SK-N-SH (cell line): ENCODE measurements around the gene CAPN5. TPM values are rescaled to one million over a fixed set of nuclear protein-coding genes. Genes with fewer than 3 reads are reported as not detected.

Experiments
- CTCF ChIA-PET: fragments of 300-600, 350-600 bp; formaldehyde crosslinking; extraction: SDS; loops from one replicate; lab custom pipeline; 2021; lab: Yijun Ruan, JAX
- POLR2A ChIA-PET: fragments of 350-600 bp; sonication (Branson Sonifier 250); formaldehyde crosslinking; extraction: SDS; loops from one replicate; lab custom pipeline; 2020; ENCODE audit warnings: antibody characterized with exemption, inconsistent platforms; lab: Yijun Ruan, JAX
- DNase-seq: peaks from one replicate; pipeline ENCODE4 v3.0.0; 2012
- H2AFZ ChIP-seq: fragments of 200-600 bp; sonication (generic); 2 replicates; pipeline ENCODE4 v1.8.1; 2016; ENCODE audit warnings: antibody characterized with exemption, mild to moderate bottlenecking, low read depth
- H3F3A ChIP-seq: fragments of 200-600 bp; sonication (generic); replicated peaks from 2 replicates; pipeline ENCODE3; 2016; ENCODE audit warnings: antibody characterized with exemption, mild to moderate bottlenecking; ENCODE audit not compliant: insufficient read depth
- H3K27ac ChIP-seq, 2 experiments: fragments of 200-500 bp in 1 of 2; fragments of 200-600 bp in 1 of 2; sonication (Bioruptor generic) in 1 of 2; sonication (generic), shearing (Covaris generic) in 1 of 2; 2 replicates each; pipeline versions ENCODE4 v1.5.1 to v1.6.1; 2014 to 2016; ENCODE audit warnings: low read depth in 2 of 2, inconsistent platforms in 1 of 2, low read length in 1 of 2, mild to moderate bottlenecking in 1 of 2, mixed read lengths in 1 of 2
- H3K27me3 ChIP-seq: fragments of 200-600 bp; sonication (generic), shearing (Covaris generic); 2 replicates; pipeline ENCODE4 v1.6.1; 2016; ENCODE audit warnings: mixed run types; ENCODE audit not compliant: insufficient read depth
- H3K36me3 ChIP-seq, 2 experiments: fragments of 200-500 bp in 1 of 2; fragments of 200-600 bp in 1 of 2; sonication (Bioruptor generic) in 1 of 2; sonication (generic) in 1 of 2; replicated peaks in 1 of 2; 2 replicates each; pipeline versions ENCODE3 to v1.5.1; 2014 to 2016; ENCODE audit warnings: low read length in 1 of 2, mild to moderate bottlenecking in 1 of 2; ENCODE audit not compliant: insufficient read depth in 2 of 2, control insufficient read depth in 1 of 2
- H3K4me1 ChIP-seq, 2 experiments: fragments of 200-500 bp in 1 of 2; fragments of 200-600 bp in 1 of 2; sonication (Bioruptor generic) in 1 of 2; sonication (generic), shearing (Covaris generic) in 1 of 2; 2 replicates each; pipeline versions ENCODE4 v1.5.1 to v1.6.1; 2014 to 2016; ENCODE audit warnings: low read depth in 1 of 2, low read length in 1 of 2, mixed run types in 1 of 2; ENCODE audit not compliant: insufficient read depth in 2 of 2, control insufficient read depth in 1 of 2
- H3K4me2 ChIP-seq: fragments of 200-600 bp; sonication (generic), shearing (Covaris generic); 2 replicates; pipeline ENCODE4 v1.6.1; 2017; ENCODE audit warnings: mixed run types
- H3K4me3 ChIP-seq, 2 experiments: fragments of 200-500 bp in 1 of 2; fragments of 200-600 bp in 1 of 2; sonication (Bioruptor generic) in 1 of 2; sonication (generic), shearing (Covaris generic) in 1 of 2; 2 replicates each; pipeline versions ENCODE4 v1.5.1 to v1.8.1; 2014 to 2016; ENCODE audit warnings: low read depth in 2 of 2, inconsistent platforms in 1 of 2, low read length in 1 of 2, mild to moderate bottlenecking in 1 of 2, mixed read lengths in 1 of 2, moderate library complexity in 1 of 2
- H3K79me2 ChIP-seq: fragments of 200-600 bp; sonication (generic); 2 replicates; pipeline ENCODE4 v1.8.1; 2017; ENCODE audit warnings: mild to moderate bottlenecking; ENCODE audit not compliant: insufficient read depth
- H3K9ac ChIP-seq: fragments of 200-600 bp; sonication (generic); 2 replicates; pipeline ENCODE4 v1.6.1; 2017; ENCODE audit warnings: mixed run types
- H3K9me2 ChIP-seq: fragments of 200-600 bp; sonication (generic); 2 replicates; pipeline ENCODE4 v1.6.1; 2017; ENCODE audit warnings: mixed run types
- H3K9me3 ChIP-seq: fragments of 200-600 bp; sonication (generic); 2 replicates; pipeline ENCODE4 v1.6.1; 2017; ENCODE audit warnings: mixed run types, mild to moderate bottlenecking, moderate library complexity
- H4K20me1 ChIP-seq: fragments of 200-600 bp; sonication (generic); 2 replicates; pipeline ENCODE4 v1.6.1; 2017; ENCODE audit warnings: mild to moderate bottlenecking, mixed run types; ENCODE audit not compliant: insufficient read depth
- CHD2 ChIP-seq: fragments of 150-350 bp; IDR thresholded peaks from 2 replicates; pipeline ENCODE4 v1.6.1; 2018; ENCODE audit warnings: low read length; ENCODE audit not compliant: partially characterized antibody
- ELF1 ChIP-seq: IDR thresholded peaks from 2 replicates; pipeline ENCODE4 v1.4.0; 2012
- EZH2phosphoT487 ChIP-seq: fragments of 200-600 bp; sonication (generic); IDR thresholded peaks from 2 replicates; pipeline ENCODE4 v1.6.1; 2017; ENCODE audit warnings: low read depth, mixed run types, mild to moderate bottlenecking, antibody characterized with exemption, moderate library complexity, borderline replicate concordance
- FOXJ3 ChIP-seq: sonication (generic); formaldehyde crosslinking; IDR thresholded peaks from 2 replicates; pipeline ENCODE4 v1.5.1; 2020; ENCODE audit warnings: mild to moderate bottlenecking, missing genetic modification reagents
- GATA2 ChIP-seq: sonication (generic); formaldehyde crosslinking; IDR thresholded peaks from 2 replicates; pipeline ENCODE4 v1.5.0; 2020; ENCODE audit warnings: mild to moderate bottlenecking, missing genetic modification reagents
- JUND ChIP-seq: IDR thresholded peaks from 2 replicates; pipeline ENCODE4 v1.4.0; 2012
- MXI1 ChIP-seq: IDR thresholded peaks from 2 replicates; pipeline ENCODE4 v1.6.1; 2012; ENCODE audit warnings: mild to moderate bottlenecking, low read depth, low read length, improper control_type of control experiment
- NRF1 ChIP-seq: IDR thresholded peaks from 2 replicates; pipeline ENCODE4 v1.6.1; 2012; ENCODE audit warnings: low read depth, mild to moderate bottlenecking, low read length
- POLR2AphosphoS5 ChIP-seq: IDR thresholded peaks from 2 replicates; pipeline ENCODE4 v1.6.1; 2012; ENCODE audit warnings: low read depth, low read length
- RAD21 ChIP-seq: IDR thresholded peaks from 2 replicates; pipeline ENCODE4 v1.6.1; 2012; ENCODE audit warnings: mild to moderate bottlenecking, low read length
- RCOR1 ChIP-seq: fragments of 150-350 bp; IDR thresholded peaks from 2 replicates; pipeline ENCODE4 v1.6.1; 2017; ENCODE audit warnings: antibody characterized with exemption, low read length
- RXRA ChIP-seq: IDR thresholded peaks from 2 replicates; pipeline ENCODE4 v1.4.0; 2012; ENCODE audit warnings: low read depth, mild to moderate bottlenecking, borderline replicate concordance
- TAF1 ChIP-seq: IDR thresholded peaks from 2 replicates; pipeline ENCODE4 v1.6.1; 2012; ENCODE audit warnings: low read depth, mild to moderate bottlenecking, low read length, moderate library complexity, borderline replicate concordance
- TCF12 ChIP-seq: IDR thresholded peaks from 2 replicates; pipeline ENCODE4 v1.4.0; 2012
- TEAD4 ChIP-seq: IDR thresholded peaks from 2 replicates; pipeline ENCODE4 v1.4.0; 2012; ENCODE audit warnings: mild to moderate bottlenecking, borderline replicate concordance; ENCODE audit not compliant: insufficient read depth
- USF2 ChIP-seq: fragments of 150-350 bp; IDR thresholded peaks from 2 replicates; pipeline ENCODE4 v1.6.1; 2017; ENCODE audit warnings: antibody characterized with exemption, low read length, low read depth, borderline replicate concordance
- YY1 ChIP-seq: IDR thresholded peaks from 2 replicates; pipeline ENCODE4 v1.4.0; 2012; ENCODE audit warnings: low read depth, mild to moderate bottlenecking
- WGBS: methylation state at CpG from one replicate; pipeline ENCODE4 v1.1.6; 2017; ENCODE audit warnings: low lambda C conversion rate; 5-methylcytosine and 5-hydroxymethylcytosine counted together
- polyA plus RNA-seq, 3 experiments: library from polyadenylated mRNA; depleted of rRNA; stranded (reverse); fragments of >200 nt; gene quantifications; 2 replicates each; pipeline ENCODE4 v1.2.3, GENCODE V29; 2012
- TF ChIP-seq, protein P1 (sequence below): fragments of 150-350 bp; IDR thresholded peaks from 2 replicates; pipeline ENCODE4 v1.6.1; 2016; ENCODE audit warnings: mild to moderate bottlenecking, low read depth, low read length
- TF ChIP-seq, protein P2 (sequence below): IDR thresholded peaks from 2 replicates; pipeline ENCODE4 v1.4.0; 2012; ENCODE audit warnings: low read depth
- TF ChIP-seq, protein P3 (sequence below): IDR thresholded peaks from 2 replicates; pipeline ENCODE4 v1.4.0; 2012; ENCODE audit warnings: low read depth, borderline replicate concordance

Gene CAPN5
- polyA plus RNA-seq, 1 of the 3 experiments (the other 2 are of a cell fraction): 33.1 TPM

DNA sequence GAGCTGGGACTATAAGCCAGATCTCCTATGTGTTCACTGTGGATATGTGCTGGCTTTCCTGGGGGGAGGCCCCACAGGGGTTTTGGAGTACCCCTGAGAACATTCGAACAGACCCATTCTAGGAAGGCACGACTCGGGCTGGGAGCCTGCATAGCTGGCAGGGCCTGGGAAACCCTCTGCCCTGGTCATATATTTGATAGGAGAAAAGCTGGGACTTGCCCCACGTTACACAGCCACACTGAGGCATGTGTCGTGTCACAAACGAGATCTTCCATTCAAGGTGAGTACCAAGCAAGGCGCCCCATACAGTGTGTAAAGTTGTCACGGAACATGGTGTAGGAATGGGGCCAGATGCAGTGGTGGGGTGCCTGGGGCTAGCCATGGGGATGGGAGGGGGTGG is 72.4 kb downstream of the CAPN5 start:
- POLR2A ChIA-PET: no interaction called here
- Histone ChIP-seq H2AFZ (no peak overlapping the region), H3K4me3 (no peak overlapping the region), H3K27ac (no peak overlapping the region), H3K9me2 (no peaks in the 10 kb centered on the region), H3K36me3 (no peaks in the 10 kb centered on the region), H3K4me2 (no peak overlapping the region), H3K9ac (no peak overlapping the region), H3K79me2 (no peaks in the 10 kb centered on the region), H4K20me1 (no peaks in the 10 kb centered on the region), H3F3A (no peaks in the 10 kb centered on the region), H3K9me3 (no peaks in the 10 kb centered on the region), H3K4me1 (peaks cover 0 to 33% of the 10 kb centered on the region in 2 experiments; a peak in 1 of 4 replicates), H3K27me3 (no peaks in the 10 kb centered on the region)
- 90% methylated on average over 7 of the region's 8 CpGs for WGBS
- CTCF ChIA-PET: interaction anchor here (0.8 to 4.2 kb wide), 5 partner anchors 8 to 409 kb away, joined by 3 to 30 read pairs (median 5); partner anchors contain the start of gene MYO7A
- no peak for DNase-seq
- no peak for TF ChIP-seq USF2
- no peak for TF ChIP-seq RCOR1
- TF ChIP-seq, protein P1, sequence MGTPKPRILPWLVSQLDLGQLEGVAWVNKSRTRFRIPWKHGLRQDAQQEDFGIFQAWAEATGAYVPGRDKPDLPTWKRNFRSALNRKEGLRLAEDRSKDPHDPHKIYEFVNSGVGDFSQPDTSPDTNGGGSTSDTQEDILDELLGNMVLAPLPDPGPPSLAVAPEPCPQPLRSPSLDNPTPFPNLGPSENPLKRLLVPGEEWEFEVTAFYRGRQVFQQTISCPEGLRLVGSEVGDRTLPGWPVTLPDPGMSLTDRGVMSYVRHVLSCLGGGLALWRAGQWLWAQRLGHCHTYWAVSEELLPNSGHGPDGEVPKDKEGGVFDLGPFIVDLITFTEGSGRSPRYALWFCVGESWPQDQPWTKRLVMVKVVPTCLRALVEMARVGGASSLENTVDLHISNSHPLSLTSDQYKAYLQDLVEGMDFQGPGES: no peak
- TF ChIP-seq, protein P2, sequence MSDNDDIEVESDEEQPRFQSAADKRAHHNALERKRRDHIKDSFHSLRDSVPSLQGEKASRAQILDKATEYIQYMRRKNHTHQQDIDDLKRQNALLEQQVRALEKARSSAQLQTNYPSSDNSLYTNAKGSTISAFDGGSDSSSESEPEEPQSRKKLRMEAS: no peak
- no peak for TF ChIP-seq JUND
- TF ChIP-seq EZH2phosphoT487: no peak
- no peak for TF ChIP-seq FOXJ3 (CRISPR knock-in tag)
- TF ChIP-seq POLR2AphosphoS5: no peak
- TF ChIP-seq TCF12: no peak
- TF ChIP-seq ELF1: no peak
- TF ChIP-seq TAF1: no peak
- TF ChIP-seq CHD2: no peak
- no peak for TF ChIP-seq RXRA
- no peak for TF ChIP-seq GATA2

DNA sequence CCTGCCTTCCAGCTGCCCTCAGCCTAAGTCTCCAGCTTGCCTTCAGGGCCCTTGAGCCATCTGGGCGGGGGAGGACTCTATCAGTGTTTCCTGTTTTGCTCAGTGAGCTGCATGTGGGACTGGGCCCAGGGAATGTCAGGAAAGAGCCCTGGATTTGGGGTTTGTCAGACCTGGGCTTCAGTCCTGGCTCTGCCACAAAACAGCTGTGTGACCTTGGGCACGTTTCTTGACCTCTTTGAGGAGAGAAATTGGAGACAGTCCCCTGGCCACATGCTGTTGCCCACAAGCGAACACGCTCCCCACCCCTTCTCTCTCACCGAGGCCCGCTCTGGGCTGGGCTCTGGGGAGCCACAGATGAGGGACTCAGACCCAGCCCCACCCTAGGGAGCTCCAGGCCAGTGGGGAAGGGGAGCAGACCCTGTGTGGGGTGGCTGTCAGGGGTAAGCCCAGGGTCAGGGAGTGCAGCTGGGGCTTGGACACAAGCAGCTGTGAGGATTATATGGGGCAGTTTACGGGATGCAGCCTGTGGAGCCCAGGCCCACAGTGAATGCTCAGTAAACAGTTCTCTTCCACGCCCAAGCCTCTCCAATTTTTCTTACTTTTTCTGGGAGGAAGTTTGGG is 73.6 kb downstream of the CAPN5 start:
- no peaks in the 10 kb centered on the region for H3K36me3 ChIP-seq
- no peak overlapping the region for H3K4me3 ChIP-seq
- CTCF ChIA-PET: interaction anchor here (1.7 to 4.2 kb wide), 5 partner anchors 9 to 408 kb away, joined by 5 to 30 read pairs (median 8); partner anchors contain the start of gene MYO7A
- no peak overlapping the region for H3K4me2 ChIP-seq
- peak overlapping the region in 1 of 2 experiments; percentile 62; a peak in 1 of 4 replicates for H3K27ac ChIP-seq
- H3K9ac ChIP-seq: no peak overlapping the region
- H3K4me1 ChIP-seq: peaks cover 0 to 41% of the 10 kb centered on the region in 2 experiments; a peak in 1 of 4 replicates
- H3F3A ChIP-seq: no peaks in the 10 kb centered on the region
- no peak overlapping the region for H2AFZ ChIP-seq
- no peaks in the 10 kb centered on the region for H3K79me2 ChIP-seq
- POLR2A ChIA-PET: no interaction called here
- 81% methylated on average over 7 of the region's 8 CpGs for WGBS
- no peaks in the 10 kb centered on the region for H3K27me3 ChIP-seq
- H4K20me1 ChIP-seq: no peaks in the 10 kb centered on the region
- no peaks in the 10 kb centered on the region for H3K9me3 ChIP-seq
- no peaks in the 10 kb centered on the region for H3K9me2 ChIP-seq
- DNase-seq: peak; percentile 75
- TF ChIP-seq JUND (no peak), ELF1 (no peak), RAD21 (no peak), RCOR1 (no peak; the same call in 1 of the 2 replicates), MXI1 (no peak), USF2 (no peak), TEAD4 (no peak), NRF1 (no peak), FOXJ3 (CRISPR knock-in tag) (no peak), YY1 (no peak)
- TF ChIP-seq, protein P3, sequence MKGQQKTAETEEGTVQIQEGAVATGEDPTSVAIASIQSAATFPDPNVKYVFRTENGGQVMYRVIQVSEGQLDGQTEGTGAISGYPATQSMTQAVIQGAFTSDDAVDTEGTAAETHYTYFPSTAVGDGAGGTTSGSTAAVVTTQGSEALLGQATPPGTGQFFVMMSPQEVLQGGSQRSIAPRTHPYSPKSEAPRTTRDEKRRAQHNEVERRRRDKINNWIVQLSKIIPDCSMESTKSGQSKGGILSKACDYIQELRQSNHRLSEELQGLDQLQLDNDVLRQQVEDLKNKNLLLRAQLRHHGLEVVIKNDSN: no peak
- TF ChIP-seq, protein P2: no peak
- TF ChIP-seq, protein P1: no peak
